ENCODE measurements around the gene UPB1. TPM values are rescaled to one million over a fixed set of nuclear protein-coding genes. Genes with fewer than 3 reads are reported as not detected.

UPB1 gene
- total and polyA plus RNA-seq, 7 donors, result 0.28 to 0.83 (median 0.36) TPM; not detected in 4

GRCh38 chr22:24457894-24458420 lies 37.2 kb upstream of the UPB1 start:
- no peaks in the 10 kb centered on the region for H3K9me3 ChIP-seq
- H3K4me3 ChIP-seq, result no peak overlapping the region
- no peaks in the 10 kb centered on the region for H3K4me1 ChIP-seq
- no peaks in the 10 kb centered on the region for H3K27me3 ChIP-seq
- H3K27ac ChIP-seq, result no peak overlapping the region
- intact Hi-C loops (cut with DNase I), result no loop called here
- TF ChIP-seq POLR2AphosphoS5 (IDR thresholded peaks at IDR 0.05) (no peak), EP300 (IDR thresholded peaks at IDR 0.05) (no peak), CTCF (IDR thresholded peaks at IDR 0.05) (no peak), POLR2A (IDR thresholded peaks at IDR 0.05) (no peak)
- no peak for DNase-seq
- WGBS, 2 donors, result 97 to 98% methylated on average over 3 of the region's 3 CpGs
- H3K36me3 ChIP-seq, result no peaks in the 10 kb centered on the region

DNA sequence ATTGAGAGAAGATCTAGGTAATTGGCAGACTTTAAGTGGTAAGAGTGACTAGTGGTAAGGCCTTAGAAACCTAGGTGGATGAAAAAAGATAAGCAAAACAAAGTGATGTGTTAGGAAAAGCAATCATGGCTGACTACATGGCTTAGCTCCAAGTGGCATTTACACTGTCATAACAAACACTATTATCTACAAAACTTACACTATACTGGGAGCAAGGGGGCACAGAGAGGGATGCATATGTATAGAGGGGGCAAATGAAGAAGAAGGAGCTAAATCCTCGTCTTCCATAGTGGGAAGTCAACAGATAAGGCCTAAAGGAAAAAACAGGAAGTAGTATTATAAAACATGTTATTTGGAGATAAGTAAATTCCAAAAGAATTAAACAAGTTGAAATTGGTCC lies 35.2 kb upstream of the UPB1 start:
- no peak overlapping the region for H3K4me3 ChIP-seq
- 69 to 87% methylated on average over 1 of the region's 1 CpG for WGBS, 2 donors
- TF ChIP-seq POLR2A (IDR thresholded peaks at IDR 0.05), result no peak
- no peak for TF ChIP-seq CTCF (IDR thresholded peaks at IDR 0.05)
- H3K9me3 ChIP-seq, result no peaks in the 10 kb centered on the region
- no peak overlapping the region for H3K27ac ChIP-seq
- H3K4me1 ChIP-seq, result no peaks in the 10 kb centered on the region
- no peaks in the 10 kb centered on the region for H3K27me3 ChIP-seq
- intact Hi-C loops (cut with DNase I), result no loop called here
- H3K36me3 ChIP-seq, result no peaks in the 10 kb centered on the region
- no peak for DNase-seq

DNA sequence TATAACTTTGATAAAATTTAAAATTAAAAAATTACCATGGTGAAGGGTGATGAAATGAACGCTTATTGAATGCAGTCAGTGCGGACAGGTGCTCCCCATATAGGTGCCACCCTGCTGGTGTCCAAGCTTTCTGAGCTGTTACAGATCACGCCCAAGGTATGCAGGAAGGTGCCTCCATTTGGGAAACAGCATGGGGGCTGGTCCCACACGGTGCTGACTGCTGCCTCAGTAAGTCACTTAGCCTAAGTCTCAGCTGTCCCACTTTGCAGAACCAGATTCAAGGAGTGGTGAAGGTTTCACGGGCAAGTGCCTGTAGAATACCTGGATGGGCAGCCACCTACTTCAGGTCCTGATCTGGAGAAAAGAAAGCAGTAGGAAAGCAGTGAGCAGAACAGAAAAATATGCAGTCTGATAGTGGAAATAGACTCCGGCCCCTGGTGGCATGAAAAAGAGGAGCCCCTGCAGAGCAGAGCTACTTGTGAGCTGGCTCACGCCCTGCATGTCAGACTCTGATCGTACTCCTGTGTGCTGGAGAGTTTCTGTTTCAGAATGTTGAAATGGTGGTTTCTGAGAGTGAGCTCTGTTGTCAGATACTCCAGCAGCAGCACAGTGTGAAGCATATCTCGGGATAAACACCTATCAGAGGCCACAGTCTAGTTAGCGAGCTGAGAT lies 34.6 kb upstream of the UPB1 start:
- H3K36me3 ChIP-seq, result no peaks in the 10 kb centered on the region
- H3K9me3 ChIP-seq, result no peaks in the 10 kb centered on the region
- H3K4me3 ChIP-seq, result no peak overlapping the region
- H3K4me1 ChIP-seq, result no peaks in the 10 kb centered on the region
- WGBS, 2 donors, result 72 to 78% methylated on average over 10 of the region's 10 CpGs
- H3K27ac ChIP-seq, result no peak overlapping the region
- intact Hi-C loops (cut with DNase I), result no loop called here
- DNase-seq, result no peak
- no peaks in the 10 kb centered on the region for H3K27me3 ChIP-seq
- TF ChIP-seq POLR2AphosphoS5 (IDR thresholded peaks at IDR 0.05), result no peak

DNA sequence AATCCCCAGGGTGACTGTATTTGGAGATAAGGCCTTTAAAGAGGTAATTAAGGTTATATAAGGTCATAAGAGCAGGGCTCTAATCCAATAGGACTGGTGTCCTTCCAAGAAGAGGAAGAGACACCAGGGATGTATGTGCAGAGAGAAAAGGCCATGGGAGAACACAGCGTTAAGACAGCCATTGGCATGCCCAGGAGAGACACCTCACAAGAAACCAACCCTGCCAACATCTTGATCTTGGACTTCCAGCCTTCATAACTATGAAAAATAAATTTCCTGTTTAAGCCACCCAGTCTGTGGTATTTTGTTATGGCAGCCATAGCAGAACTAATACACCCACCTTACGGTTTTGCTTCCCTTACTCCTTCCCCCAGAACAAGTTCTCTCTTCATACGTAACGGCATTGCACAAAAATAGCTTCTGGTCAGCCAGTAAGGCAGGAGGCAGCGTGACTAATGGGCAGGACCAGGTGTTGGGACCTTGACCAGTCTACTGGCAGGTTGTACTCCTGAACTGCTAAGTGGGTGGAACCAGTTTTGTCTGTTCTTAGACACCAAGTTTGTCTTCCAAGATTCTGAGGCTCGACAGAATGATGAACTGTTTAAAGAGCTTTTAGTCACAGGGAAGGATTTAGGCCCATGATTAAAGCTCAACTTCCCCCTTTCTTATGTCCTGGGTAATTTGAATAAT lies 31.9 kb upstream of the UPB1 start:
- 75 to 87% methylated on average over 6 of the region's 6 CpGs for WGBS, 2 donors
- H3K27me3 ChIP-seq, result no peaks in the 10 kb centered on the region

More for the DNA sequence above, 31.9 kb upstream of the UPB1 start:
- Histone ChIP-seq H3K9me3 (no peaks in the 10 kb centered on the region), H3K27ac (no peak overlapping the region), H3K4me3 (no peak overlapping the region), H3K36me3 (no peaks in the 10 kb centered on the region), H3K4me1 (peaks cover 0 to 18% (median 15%) of the 10 kb centered on the region in 4 donors)
- no peak for TF ChIP-seq POLR2A (IDR thresholded peaks at IDR 0.05)
- no peak for TF ChIP-seq CTCF (IDR thresholded peaks at IDR 0.05)
- TF ChIP-seq POLR2AphosphoS5 (IDR thresholded peaks at IDR 0.05), result no peak
- no peak for TF ChIP-seq EP300 (IDR thresholded peaks at IDR 0.05)
- no peak for DNase-seq
- intact Hi-C loops (cut with DNase I), result no loop called here

Data from sigmoid colon (tissue), 7 donors.